HepG2 (cell line): ENCODE data around the gene SKP1. TPM values are rescaled to one million over a fixed set of nuclear protein-coding genes. Genes with fewer than 3 reads are reported as not detected.
A peak's percentile ranks its signal among the peaks of the same experiment; 100 is the strongest.

Experiments
- DZIP1 ChIP-seq: sonication (generic); formaldehyde crosslinking; IDR thresholded peaks from 2 replicates; pipeline ENCODE4 v1.5.0; 2020; ENCODE audit warnings: mild to moderate bottlenecking, missing genetic modification reagents
- EED ChIP-seq: sonication (generic); formaldehyde crosslinking; IDR thresholded peaks from 2 replicates; pipeline ENCODE4 v1.5.0; 2020; ENCODE audit warnings: mild to moderate bottlenecking, missing genetic modification reagents
- HNRNPUL1 ChIP-seq: fragments of 200-400 bp; formaldehyde crosslinking; IDR thresholded peaks from 2 replicates; pipeline ENCODE4 v1.6.1; 2017; ENCODE audit warnings: low read depth, mild to moderate bottlenecking, low read length, moderate library complexity
- KDM2A ChIP-seq: sonication (generic); formaldehyde crosslinking; IDR thresholded peaks from 2 replicates; pipeline ENCODE4 v1.4.0; 2020; ENCODE audit warnings: low read depth, missing genetic modification reagents, borderline replicate concordance
- MBNL3 ChIP-seq: fragments of 250-450 bp; sonication (Bioruptor Pico); conservative IDR thresholded peaks from 2 replicates; pipeline ENCODE4 v1.8.0; 2022; ENCODE audit warnings: mild to moderate bottlenecking, inconsistent platforms
- NCOR1 ChIP-seq: fragments of 200-600 bp; sonication (generic); IDR thresholded peaks from 2 replicates; pipeline ENCODE4 v1.7.0; 2017; ENCODE audit warnings: antibody characterized with exemption, low read length, borderline replicate concordance
- NFE2L2 ChIP-seq: fragments of 150-350 bp; IDR thresholded peaks from 2 replicates; pipeline ENCODE4 v1.6.1; 2014; ENCODE audit warnings: low read length
- POLR2A ChIP-seq, 2 experiments: IDR thresholded peaks; 2 replicates each; pipeline ENCODE4 v1.6.1; 2011; ENCODE audit warnings: low read depth in 2 of 2, low read length in 2 of 2, mild to moderate bottlenecking in 1 of 2, moderate library complexity in 1 of 2; ENCODE audit not compliant: insufficient read depth in 1 of 2
- POLR2AphosphoS5 ChIP-seq: IDR thresholded peaks from 2 replicates; pipeline ENCODE4 v1.6.1; 2012; ENCODE audit warnings: low read depth, low read length
- SIX4 ChIP-seq: sonication (generic); formaldehyde crosslinking; IDR thresholded peaks from 2 replicates; pipeline ENCODE4 v1.4.0; 2020; ENCODE audit warnings: missing genetic modification reagents
- SMC3 ChIP-seq: IDR thresholded peaks from 2 replicates; pipeline ENCODE4 v1.6.1; 2011; ENCODE audit warnings: low read length, improper control_type of control experiment
- SRY ChIP-seq: sonication (generic); formaldehyde crosslinking; IDR thresholded peaks from 2 replicates; pipeline ENCODE4 v1.8.0; 2022; ENCODE audit warnings: mild to moderate bottlenecking, missing genetic modification reagents
- ZNF180 ChIP-seq: sonication (generic); formaldehyde crosslinking; IDR thresholded peaks from 2 replicates; pipeline ENCODE4 v1.4.0; 2020; ENCODE audit warnings: low read depth, missing genetic modification reagents, borderline replicate concordance
- ZNF234 ChIP-seq: sonication (generic); formaldehyde crosslinking; conservative IDR thresholded peaks from 2 replicates; pipeline ENCODE4 v1.5.1; 2020; ENCODE audit warnings: mild to moderate bottlenecking, missing genetic modification reagents
- ZNF296 ChIP-seq: sonication (generic); formaldehyde crosslinking; conservative IDR thresholded peaks from 2 replicates; pipeline ENCODE4 v1.5.0; 2020; ENCODE audit warnings: mild to moderate bottlenecking, missing genetic modification reagents
- ZNF317 ChIP-seq: sonication (generic); formaldehyde crosslinking; IDR thresholded peaks from 2 replicates; pipeline ENCODE4 v1.5.0; 2020; ENCODE audit warnings: mild to moderate bottlenecking, missing genetic modification reagents
- ZNF446 ChIP-seq: sonication (generic); formaldehyde crosslinking; IDR thresholded peaks from 2 replicates; pipeline ENCODE4 v1.5.0; 2020; ENCODE audit warnings: mild to moderate bottlenecking, missing genetic modification reagents
- ZNF569 ChIP-seq: sonication (generic); formaldehyde crosslinking; IDR thresholded peaks from 2 replicates; pipeline ENCODE4 v1.5.0; 2020; ENCODE audit warnings: mild to moderate bottlenecking, missing genetic modification reagents, moderate library complexity, borderline replicate concordance
- ZSCAN20 ChIP-seq: sonication (generic); formaldehyde crosslinking; IDR thresholded peaks from 2 replicates; pipeline ENCODE4 v1.4.0; 2020; ENCODE audit warnings: missing genetic modification reagents, mild to moderate bottlenecking, borderline replicate concordance
- polyA plus RNA-seq, 8 experiments: library from polyadenylated mRNA; depleted of rRNA in 3 of 8; stranded (reverse) in 7 of 8; unstranded in 1 of 8; fragments of >200 nt; fragmentation: Illumina TruSeq in 4 of 8; extraction: Trizol in 4 of 8; gene quantifications; 2 replicates each; pipeline versions ENCODE4 v1.2.1 to v1.2.3, GENCODE V29; 2011 to 2016; ENCODE audit warnings: low read depth in 4 of 8, missing spikeins in 1 of 8, mixed read lengths in 1 of 8; ENCODE audit not compliant: insufficient read depth in 1 of 8
- total RNA-seq, 5 experiments: library from RNA; depleted of rRNA; stranded (reverse); fragments of >200 nt; fragmentation: Illumina TruSeq; extraction: Trizol; gene quantifications; 2 replicates each; pipeline ENCODE4 v1.2.3, GENCODE V29; 2016; ENCODE audit warnings: low read depth in 1 of 5
- TF ChIP-seq, protein P1 (sequence below): sonication (generic); formaldehyde crosslinking; IDR thresholded peaks from 2 replicates; pipeline ENCODE4 v1.5.0; 2020; ENCODE audit warnings: missing genetic modification reagents, mild to moderate bottlenecking, borderline replicate concordance
- TF ChIP-seq, protein P2 (sequence below): sonication (generic); formaldehyde crosslinking; IDR thresholded peaks from 2 replicates; pipeline ENCODE4 v1.4.0; 2020; ENCODE audit warnings: missing genetic modification reagents, mild to moderate bottlenecking, borderline replicate concordance
- TF ChIP-seq, protein P3 (sequence below): sonication (generic); formaldehyde crosslinking; IDR thresholded peaks from 2 replicates; pipeline ENCODE4 v1.8.1; 2023; ENCODE audit warnings: mild to moderate bottlenecking, missing genetic modification reagents, borderline replicate concordance

Gene SKP1
- total and polyA plus RNA-seq, 2 of the 13 experiments (the other 11 are each of a cell fraction or from before 2014, with no cell fraction given): 134 to 340 TPM

DNA sequence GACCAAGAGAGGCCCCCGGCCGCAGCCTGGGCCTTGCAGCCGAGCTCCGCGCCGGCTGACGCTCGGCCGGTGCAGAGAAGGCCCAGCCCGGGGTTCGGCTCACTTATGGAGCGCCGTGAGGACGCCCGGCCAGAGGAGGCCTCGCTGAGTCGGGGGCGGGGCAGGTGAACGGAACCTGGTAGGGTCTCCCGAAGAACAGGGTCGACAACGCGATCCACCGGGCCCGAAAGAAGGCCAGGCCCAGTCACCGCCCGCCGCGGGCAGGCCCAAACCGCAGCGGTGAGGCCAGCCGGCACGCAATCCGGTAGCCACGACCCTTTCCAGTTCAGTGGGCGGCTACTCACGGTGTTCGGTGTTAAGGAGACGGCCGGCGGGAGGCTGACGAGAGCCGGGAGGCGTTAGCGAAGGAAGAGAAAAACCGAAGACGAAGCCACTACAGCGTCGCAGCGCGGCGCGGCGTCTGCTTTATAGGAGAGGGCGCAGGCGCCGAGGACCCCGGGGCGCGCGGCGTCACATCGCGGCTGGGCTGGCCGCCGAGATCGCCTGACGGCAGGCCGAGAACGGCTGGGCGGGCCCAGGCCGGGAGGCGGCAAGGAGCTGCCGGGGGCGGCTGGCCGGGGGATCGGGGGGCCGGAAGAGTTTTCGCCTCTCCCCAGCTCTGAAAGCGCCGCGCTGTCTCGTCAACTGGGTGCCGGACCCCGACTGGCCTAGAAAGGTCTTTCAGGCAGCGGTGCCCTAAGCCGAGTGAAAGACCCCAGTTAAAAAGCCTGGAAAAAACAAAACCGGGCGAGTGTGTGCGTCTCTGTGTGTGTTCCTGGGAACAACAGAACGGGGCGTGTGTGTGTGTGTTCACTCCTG is at the start of gene SKP1 (continued):
- TF ChIP-seq, protein P1, sequence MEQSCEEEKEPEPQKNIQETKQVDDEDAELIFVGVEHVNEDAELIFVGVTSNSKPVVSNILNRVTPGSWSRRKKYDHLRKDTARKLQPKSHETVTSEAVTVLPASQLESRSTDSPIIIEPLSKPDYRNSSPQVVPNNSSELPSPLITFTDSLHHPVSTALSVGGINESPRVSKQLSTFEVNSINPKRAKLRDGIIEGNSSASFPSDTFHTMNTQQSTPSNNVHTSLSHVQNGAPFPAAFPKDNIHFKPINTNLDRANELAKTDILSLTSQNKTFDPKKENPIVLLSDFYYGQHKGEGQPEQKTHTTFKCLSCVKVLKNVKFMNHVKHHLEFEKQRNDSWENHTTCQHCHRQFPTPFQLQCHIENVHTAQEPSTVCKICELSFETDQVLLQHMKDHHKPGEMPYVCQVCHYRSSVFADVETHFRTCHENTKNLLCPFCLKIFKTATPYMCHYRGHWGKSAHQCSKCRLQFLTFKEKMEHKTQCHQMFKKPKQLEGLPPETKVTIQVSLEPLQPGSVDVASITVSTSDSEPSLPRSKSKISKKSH (CRISPR knock-in tag): 0 out of 2 replicates have a peak, but pooled peaks have one; percentile 15
- TF ChIP-seq MBNL3 (CRISPR knock-in tag): no peak
- 0 out of 2 replicates have a peak, but pooled peaks have one; percentile 59 for TF ChIP-seq ZNF569 (CRISPR knock-in tag)
- TF ChIP-seq EED (CRISPR knock-in tag): no peak; the same call in 1 of the 2 replicates
- TF ChIP-seq, protein P2, sequence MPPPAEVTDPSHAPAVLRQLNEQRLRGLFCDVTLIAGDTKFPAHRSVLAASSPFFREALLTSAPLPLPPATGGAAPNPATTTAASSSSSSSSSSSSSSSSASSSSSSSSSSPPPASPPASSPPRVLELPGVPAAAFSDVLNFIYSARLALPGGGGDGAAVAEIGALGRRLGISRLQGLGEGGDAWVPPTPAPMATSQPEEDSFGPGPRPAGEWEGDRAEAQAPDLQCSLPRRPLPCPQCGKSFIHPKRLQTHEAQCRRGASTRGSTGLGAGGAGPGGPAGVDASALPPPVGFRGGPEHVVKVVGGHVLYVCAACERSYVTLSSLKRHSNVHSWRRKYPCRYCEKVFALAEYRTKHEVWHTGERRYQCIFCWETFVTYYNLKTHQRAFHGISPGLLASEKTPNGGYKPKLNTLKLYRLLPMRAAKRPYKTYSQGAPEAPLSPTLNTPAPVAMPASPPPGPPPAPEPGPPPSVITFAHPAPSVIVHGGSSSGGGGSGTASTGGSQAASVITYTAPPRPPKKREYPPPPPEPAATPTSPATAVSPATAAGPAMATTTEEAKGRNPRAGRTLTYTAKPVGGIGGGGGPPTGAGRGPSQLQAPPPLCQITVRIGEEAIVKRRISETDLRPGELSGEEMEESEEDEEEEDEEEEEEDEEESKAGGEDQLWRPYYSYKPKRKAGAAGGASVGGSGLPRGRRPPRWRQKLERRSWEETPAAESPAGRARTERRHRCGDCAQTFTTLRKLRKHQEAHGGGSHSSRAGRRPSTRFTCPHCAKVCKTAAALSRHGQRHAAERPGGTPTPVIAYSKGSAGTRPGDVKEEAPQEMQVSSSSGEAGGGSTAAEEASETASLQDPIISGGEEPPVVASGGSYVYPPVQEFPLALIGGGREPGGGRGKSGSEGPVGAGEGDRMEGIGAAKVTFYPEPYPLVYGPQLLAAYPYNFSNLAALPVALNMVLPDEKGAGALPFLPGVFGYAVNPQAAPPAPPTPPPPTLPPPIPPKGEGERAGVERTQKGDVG (CRISPR knock-in tag): 0 out of 2 replicates have a peak, but pooled peaks have one; percentile 47
- no peak for TF ChIP-seq ZNF180 (CRISPR knock-in tag)
- TF ChIP-seq ZNF234: no peak
- TF ChIP-seq NCOR1: no peak
- TF ChIP-seq ZNF446: 0 out of 2 replicates have a peak, but pooled peaks have one; percentile 68
- no peak for TF ChIP-seq SIX4
- TF ChIP-seq SMC3: no peak
- TF ChIP-seq POLR2AphosphoS5: peak; percentile 97
- TF ChIP-seq, protein P3, sequence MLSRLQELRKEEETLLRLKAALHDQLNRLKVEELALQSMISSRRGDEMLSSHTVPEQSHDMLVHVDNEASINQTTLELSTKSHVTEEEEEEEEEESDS (CRISPR knock-in tag): peak; percentile 84; the same call in 1 of the 2 replicates
- TF ChIP-seq ZNF317 (CRISPR knock-in tag): peak; percentile 64
- peak; percentile 94 to 99 for TF ChIP-seq POLR2A (IDR thresholded peaks at IDR 0.05; ENCODE audit: insufficient read depth in 1 of 2, low read depth in 2 of 2, low read length in 2 of 2)
- TF ChIP-seq NFE2L2: no peak
- TF ChIP-seq KDM2A (CRISPR knock-in tag): peak; percentile 90; the same call in 1 of the 2 replicates
- TF ChIP-seq DZIP1 (CRISPR knock-in tag): 0 out of 2 replicates have a peak, but pooled peaks have one; percentile 87
- TF ChIP-seq SRY: peak; percentile 98
- no peak for TF ChIP-seq HNRNPUL1
- TF ChIP-seq ZSCAN20 (CRISPR knock-in tag): peak; percentile 98
- peak; percentile 50; the same call in 1 of the 2 replicates for TF ChIP-seq ZNF296 (CRISPR knock-in tag)
